A673 (cell line): ENCODE measurements around the gene ST7.

Experiments used
- EZH2 ChIP-seq: fragments of 200-600 bp; sonication (generic); IDR thresholded peaks from 2 replicates; pipeline ENCODE4 v1.6.1; 2017; ENCODE audit warnings: borderline replicate concordance, low read depth, mild to moderate bottlenecking, mixed read lengths, antibody characterized with exemption, low read length; ENCODE audit not compliant: poor library complexity, severe bottlenecking
- TF ChIP-seq, protein P1 (sequence below): fragments of 300-800, 200-600 bp; sonication (generic); conservative IDR thresholded peaks from 2 replicates; pipeline ENCODE4 v1.5.1; 2017; ENCODE audit warnings: low read depth, mild to moderate bottlenecking, antibody characterized with exemption, low read length, moderate library complexity, mixed read lengths

GRCh38 chr7:116990056-116990455, 36.8 kb downstream of the ST7 start:
- no peak for TF ChIP-seq EZH2
- TF ChIP-seq, protein P1, sequence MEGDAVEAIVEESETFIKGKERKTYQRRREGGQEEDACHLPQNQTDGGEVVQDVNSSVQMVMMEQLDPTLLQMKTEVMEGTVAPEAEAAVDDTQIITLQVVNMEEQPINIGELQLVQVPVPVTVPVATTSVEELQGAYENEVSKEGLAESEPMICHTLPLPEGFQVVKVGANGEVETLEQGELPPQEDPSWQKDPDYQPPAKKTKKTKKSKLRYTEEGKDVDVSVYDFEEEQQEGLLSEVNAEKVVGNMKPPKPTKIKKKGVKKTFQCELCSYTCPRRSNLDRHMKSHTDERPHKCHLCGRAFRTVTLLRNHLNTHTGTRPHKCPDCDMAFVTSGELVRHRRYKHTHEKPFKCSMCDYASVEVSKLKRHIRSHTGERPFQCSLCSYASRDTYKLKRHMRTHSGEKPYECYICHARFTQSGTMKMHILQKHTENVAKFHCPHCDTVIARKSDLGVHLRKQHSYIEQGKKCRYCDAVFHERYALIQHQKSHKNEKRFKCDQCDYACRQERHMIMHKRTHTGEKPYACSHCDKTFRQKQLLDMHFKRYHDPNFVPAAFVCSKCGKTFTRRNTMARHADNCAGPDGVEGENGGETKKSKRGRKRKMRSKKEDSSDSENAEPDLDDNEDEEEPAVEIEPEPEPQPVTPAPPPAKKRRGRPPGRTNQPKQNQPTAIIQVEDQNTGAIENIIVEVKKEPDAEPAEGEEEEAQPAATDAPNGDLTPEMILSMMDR, result no peak
